NB4 (cell line): ENCODE data around the gene COPE.
A peak's percentile ranks its signal among the peaks of the same experiment; 100 is the strongest.

Experiments used
- POLR2A ChIP-seq: IDR thresholded peaks from 2 replicates; pipeline ENCODE4 v1.6.1; 2011; ENCODE audit warnings: mild to moderate bottlenecking; ENCODE audit not compliant: insufficient read length; ENCODE audit errors: extremely low read depth
- TF ChIP-seq, protein P1 (sequence below): IDR thresholded peaks from one replicate; pipeline ENCODE4 v1.5.1; 2012; ENCODE audit warnings: low read depth, low read length

DNA sequence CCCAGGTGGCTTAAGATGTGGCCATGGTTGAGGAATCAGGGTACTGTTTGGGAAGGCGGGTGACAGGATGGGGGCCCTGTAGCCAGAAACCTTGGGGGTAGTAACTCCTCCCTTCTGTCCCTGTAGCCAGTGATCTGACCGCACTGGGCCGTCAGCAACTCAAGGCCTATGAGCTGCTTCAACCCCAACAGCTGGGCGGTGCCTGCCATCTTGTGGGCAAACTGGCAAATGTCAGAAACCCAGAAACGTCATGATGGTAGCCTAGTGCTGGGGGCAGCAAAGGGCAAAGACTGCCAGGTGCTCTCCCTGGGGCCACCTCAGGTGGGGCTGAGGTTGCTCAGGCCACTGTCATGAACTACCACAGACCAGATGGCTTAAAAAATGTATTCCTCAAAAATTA is 3.5 kb downstream of the COPE start:
- TF ChIP-seq, protein P1, sequence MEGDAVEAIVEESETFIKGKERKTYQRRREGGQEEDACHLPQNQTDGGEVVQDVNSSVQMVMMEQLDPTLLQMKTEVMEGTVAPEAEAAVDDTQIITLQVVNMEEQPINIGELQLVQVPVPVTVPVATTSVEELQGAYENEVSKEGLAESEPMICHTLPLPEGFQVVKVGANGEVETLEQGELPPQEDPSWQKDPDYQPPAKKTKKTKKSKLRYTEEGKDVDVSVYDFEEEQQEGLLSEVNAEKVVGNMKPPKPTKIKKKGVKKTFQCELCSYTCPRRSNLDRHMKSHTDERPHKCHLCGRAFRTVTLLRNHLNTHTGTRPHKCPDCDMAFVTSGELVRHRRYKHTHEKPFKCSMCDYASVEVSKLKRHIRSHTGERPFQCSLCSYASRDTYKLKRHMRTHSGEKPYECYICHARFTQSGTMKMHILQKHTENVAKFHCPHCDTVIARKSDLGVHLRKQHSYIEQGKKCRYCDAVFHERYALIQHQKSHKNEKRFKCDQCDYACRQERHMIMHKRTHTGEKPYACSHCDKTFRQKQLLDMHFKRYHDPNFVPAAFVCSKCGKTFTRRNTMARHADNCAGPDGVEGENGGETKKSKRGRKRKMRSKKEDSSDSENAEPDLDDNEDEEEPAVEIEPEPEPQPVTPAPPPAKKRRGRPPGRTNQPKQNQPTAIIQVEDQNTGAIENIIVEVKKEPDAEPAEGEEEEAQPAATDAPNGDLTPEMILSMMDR = peak; percentile 43
- TF ChIP-seq POLR2A = no peak
